Left kidney (tissue), 2 donors: ENCODE results near the gene SNF8. TPM values are rescaled to one million over a fixed set of nuclear protein-coding genes. Genes with fewer than 3 reads are reported as not detected.
"Not testable (repeated sequence)": the region's sequence is repeated elsewhere in the genome, so short reads cannot be mapped to it uniquely, and the experiment has no call there.

Experiments used
- DNase-seq: peaks from one replicate; pipeline ENCODE4 v3.0.0-alpha.2; 2013
- polyA plus RNA-seq: library from polyadenylated mRNA; unstranded; fragments of 120-200 nt; gene quantifications from one replicate; pipeline ENCODE4 v1.2.1, GENCODE V29; 2013; ENCODE audit not compliant: insufficient read length

SNF8 gene
- polyA plus RNA-seq, 1 donor = 104 TPM

DNA sequence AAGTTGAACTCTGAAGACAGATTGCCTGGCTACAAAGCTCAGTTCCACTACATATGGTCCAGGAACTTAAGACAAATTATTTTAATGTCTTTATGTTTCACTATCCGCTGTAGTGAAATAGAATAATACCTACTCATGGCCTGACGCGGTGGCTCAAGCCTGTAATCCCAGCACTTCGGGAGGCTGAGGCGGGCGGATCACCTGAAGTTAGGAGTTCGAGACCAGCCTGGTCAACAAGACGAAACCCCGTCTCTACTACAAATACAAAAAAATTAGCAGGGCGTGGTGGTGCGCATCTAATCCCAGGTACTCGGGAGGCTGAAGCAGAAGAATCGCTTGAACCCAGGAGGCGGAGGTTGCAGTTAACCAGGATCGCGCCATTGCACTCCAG, 614 bp upstream of the SNF8 start:
- DNase-seq = not testable (repeated sequence)

DNA sequence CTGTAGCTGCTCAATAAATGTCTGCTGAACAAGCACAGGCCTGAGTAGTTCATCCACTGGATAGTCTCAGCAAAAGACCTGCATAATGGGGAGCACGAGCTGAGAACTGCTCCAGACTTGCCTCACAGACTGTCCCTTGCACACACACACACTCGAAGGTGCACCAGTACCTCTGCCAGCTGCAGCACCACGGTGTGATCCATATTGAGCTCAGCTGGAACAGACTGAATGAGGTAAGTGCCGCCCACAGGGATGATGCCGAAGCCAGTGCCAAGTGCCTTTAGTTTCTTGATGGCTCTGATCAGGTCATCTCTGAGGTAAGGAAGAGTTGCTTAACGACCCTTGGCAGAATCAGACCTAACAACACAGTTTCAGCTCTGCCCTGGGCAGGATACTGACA, 11.6 kb downstream of the SNF8 start:
- DNase-seq = no peak

DNA sequence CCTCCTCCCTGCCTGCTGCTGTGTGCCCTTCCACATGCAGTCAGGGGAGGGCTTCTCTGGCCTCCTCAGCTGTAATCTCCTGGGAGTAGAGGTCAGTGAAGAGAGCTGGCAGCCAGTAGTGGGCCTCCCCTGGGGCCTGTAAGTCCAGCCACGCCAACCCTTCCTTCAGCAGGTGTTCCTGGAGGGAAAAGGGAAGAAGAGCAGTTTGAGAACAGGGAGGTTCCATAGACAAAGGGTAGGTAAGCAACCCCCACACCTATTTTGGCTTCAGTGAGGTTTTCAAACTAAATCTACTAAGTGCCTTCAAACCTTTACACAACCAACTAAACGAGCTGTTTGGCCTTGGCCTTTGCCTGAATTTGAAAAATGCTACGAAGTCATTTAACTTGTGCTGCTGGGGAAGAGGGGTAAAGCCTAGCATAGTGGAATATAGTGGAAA, 14.2 kb downstream of the SNF8 start:
- no peak for DNase-seq

- no peak for DNase-seq
Observed at GRCh38 chr17:48929812-48930165, 14.9 kb downstream of the SNF8 start.

DNA sequence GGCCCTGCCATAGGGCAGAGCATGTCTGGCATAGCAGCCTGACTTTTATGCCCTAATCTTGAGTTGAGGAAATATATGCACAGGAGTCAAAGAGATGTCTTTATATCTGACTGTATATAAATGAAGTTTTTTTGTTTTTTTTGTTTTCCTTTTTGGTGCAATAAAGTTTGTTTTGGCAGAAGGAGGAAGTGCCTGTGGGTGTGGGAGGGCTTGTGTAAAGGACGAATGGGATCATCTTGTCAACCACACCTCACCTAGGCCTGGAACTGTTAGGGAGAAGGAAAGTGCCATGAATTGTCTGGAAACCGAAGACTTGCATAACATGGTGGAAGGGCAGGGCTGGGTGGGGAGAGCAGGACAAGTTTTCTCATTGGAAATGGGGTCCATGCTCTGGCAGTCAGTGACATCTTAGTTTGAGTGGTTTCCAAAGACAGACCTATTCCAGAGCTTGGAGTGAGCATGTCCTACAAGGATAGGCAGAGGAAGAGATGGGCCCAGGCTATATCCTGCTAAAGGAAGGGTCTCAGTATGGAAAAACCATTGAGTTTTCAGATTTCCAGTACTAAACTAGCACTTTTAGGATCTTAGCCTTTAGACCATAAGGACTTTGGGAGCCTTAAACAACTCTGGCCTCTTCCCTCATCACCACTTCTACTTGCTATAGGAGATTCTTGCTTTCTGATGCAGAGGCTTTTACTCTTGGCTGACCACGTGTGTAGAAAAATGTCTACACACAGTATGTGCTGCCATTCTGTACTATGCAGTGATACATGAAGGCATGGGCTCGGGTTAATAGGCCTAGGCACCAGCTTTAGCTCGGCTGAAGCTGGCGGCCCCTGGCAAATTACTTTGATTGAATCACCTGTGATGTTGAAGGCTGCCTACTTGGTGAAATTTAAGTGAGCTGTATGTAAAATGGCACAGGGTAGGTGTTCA, 15.5 kb downstream of the SNF8 start:
- DNase-seq = no peak

DNA sequence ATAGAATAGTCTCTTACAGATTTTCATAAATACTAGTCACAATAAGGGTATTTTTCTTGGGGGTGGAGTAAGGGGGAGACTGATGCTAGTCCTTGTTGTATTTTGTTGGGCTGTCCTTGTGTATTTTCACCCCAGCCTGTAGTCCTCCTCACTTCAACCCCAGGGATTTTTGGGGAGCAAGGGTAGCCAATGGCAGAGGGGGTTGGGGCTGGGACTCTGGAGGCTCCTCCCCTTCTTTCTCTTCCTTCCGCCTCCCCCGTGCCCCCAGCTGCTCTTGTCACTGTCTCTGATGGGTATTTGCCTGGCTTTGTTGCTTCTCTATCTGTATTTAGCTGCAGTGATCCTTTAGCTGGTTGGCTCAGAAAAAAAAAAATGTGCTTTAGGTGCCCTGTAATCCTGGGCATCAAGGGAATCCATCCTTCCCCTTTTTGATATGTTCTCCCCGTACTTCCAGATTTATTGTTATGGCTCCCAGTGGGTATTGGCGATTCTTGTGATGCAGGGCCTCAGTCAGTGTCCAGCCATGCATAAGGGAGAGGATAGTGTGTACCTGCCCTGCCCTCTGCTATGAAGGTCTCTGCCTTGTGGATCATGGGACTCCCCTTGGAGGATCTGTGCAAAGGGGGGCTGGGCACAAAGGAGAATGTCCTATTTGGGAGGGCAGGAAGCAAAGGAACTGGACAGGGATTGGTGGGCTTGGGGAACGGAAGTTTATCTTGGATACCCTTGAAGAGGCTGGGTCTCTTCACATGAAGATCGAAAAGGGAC, 16.5 kb downstream of the SNF8 start:
- no peak for DNase-seq

GRCh38 chr17:48925991-48926342, 18.7 kb downstream of the SNF8 start:
- no peak for DNase-seq

GRCh38 chr17:48925251-48925990, 19.2 kb downstream of the SNF8 start:
- DNase-seq = no peak

GRCh38 chr17:48915459-48916282, 29.0 kb downstream of the SNF8 start:
- no peak for DNase-seq

- no peak for DNase-seq
Observed at GRCh38 chr17:48912476-48912875, 32.2 kb downstream of the SNF8 start.

GRCh38 chr17:48910370-48910769, 34.3 kb downstream of the SNF8 start:
- DNase-seq = no peak

GRCh38 chr17:48909783-48910182, 34.9 kb downstream of the SNF8 start:
- DNase-seq = no peak

DNA sequence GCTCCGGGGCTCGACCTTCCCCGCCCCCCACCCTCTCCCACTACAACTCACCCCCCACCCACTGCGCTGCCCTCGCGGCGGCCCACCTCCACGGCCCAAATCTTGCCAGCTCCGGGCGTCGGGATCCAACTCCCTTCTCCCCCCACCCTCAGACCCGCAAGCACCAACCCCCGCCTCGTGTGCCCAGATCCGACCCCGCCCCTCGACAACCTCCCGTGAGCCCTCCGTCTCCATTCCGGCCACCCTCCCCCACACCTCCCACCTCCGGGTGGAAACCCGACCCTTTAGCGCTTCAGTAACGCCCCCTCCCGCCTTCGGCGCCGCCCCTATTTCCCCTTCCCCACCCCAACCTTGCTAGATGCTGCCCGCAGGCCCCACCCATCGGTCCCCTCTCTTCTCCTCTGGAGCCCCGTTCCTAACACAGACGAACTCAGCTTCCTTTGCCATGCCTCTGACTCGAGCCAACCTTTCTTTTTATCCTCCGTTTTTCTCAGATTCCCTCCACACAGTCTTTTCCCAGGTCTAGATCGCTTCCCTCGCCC, 35.7 kb downstream of the SNF8 start:
- DNase-seq = peak; percentile 88

DNA sequence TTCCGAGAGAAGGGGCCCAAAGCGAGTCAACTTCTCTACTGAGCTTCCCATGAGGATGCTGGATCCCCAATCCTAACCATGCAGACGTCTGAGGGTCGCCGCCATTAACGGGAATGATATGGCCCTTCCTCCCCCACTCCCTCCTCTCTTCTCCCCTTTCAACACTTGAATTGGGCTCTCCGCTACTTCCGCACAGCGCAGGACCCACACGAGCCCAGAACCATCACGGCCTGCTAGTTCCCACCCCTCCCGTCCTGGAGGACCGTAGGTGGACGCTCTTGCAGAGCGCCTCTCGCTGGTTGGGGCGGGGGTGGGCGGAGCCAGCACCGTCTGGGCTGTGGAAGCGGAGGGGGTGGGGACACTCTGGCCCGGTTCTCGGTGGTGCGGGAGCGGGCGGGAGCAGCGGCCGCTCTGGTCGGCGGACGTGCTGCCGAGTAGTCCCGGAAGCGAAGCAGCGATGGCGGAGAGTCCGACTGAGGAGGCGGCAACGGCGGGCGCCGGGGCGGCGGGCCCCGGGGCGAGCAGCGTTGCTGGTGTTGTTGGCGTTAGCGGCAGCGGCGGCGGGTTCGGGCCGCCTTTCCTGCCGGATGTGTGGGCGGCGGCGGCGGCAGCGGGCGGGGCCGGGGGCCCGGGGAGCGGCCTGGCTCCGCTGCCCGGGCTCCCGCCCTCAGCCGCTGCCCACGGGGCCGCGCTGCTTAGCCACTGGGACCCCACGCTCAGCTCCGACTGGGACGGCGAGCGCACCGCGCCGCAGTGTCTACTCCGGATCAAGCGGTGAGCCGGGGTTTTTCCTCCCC, 36.4 kb downstream of the SNF8 start, which contains the start of gene UBE2Z:
Gene UBE2Z (plus strand): TSS at position 361 of the 797 bp plus-strand sequence. CDS start 97 bp downstream, at position 458.
- DNase-seq = peak; percentile 95

- peak; percentile 42 for DNase-seq
Observed at GRCh38 chr17:48907713-48908046, 37.0 kb downstream of the SNF8 start.

DNA sequence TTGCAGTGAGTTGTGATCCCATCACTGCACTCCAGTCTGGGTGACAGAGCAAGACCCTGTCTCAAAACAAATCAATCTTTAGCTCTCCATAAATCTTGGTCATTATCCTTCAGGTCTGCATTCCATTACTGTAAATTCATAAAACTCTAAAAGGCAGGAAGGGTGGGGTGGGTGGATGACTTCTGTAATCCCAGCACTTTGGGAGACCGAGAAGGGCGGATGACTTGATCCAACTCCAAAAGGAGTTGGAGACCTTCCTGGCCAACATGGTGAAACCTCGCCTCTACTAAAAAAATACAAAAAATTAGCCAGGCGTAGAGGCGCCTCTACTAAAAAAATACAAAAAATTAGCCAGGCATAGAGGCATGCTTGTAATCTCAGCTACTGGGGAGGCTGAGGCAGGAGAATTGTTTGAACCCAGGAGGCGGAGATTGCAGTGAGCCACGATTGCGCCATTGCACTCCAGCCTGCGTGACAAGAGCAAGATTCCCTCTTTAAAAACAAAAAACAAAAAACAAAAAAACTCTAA, 38.6 kb downstream of the SNF8 start:
- no peak for DNase-seq

- DNase-seq = no peak
Observed at GRCh38 chr17:48904428-48904827, 40.2 kb downstream of the SNF8 start.

- DNase-seq = no peak
Observed at GRCh38 chr17:48903401-48903800, 41.2 kb downstream of the SNF8 start.

DNA sequence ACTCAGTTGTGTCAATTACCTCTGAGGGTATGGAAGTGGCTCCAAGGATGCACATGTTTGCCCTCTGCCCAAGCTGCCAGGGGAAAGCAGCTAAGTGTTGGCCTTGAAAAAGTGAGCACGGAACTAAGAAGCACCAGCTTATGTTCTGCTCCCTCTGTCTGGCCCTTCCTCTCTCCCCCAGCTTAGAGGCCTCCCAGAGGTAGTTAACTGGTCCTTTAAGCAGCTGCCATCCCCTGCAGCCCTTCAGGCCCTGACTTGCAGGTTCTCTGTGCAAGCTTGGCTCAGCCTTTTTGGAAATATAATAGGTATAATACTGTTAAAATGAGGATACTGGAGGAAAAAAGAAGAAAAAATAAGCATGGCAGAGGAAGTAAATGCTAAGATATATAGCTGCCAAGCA, 43.4 kb downstream of the SNF8 start:
- DNase-seq = no peak

- no peak for DNase-seq
Observed at GRCh38 chr17:48894886-48895285, 49.8 kb downstream of the SNF8 start.
